Chondrocyte (in vitro differentiated cells): ENCODE results near the gene ZNF283. TPM values are rescaled to one million over a fixed set of nuclear protein-coding genes. Genes with fewer than 3 reads are reported as not detected.
"Not testable (repeated sequence)": the region's sequence is repeated elsewhere in the genome, so short reads cannot be mapped to it uniquely, and the experiment has no call there.

Source experiments
- DNase-seq: peaks from one replicate; pipeline ENCODE4 v3.0.0; 2021; ENCODE audit warnings: mixed read lengths, low spot score
- H3K27ac Mint-ChIP-seq: one replicate; pipeline ENCODE4 v1.8.0; 2021; ENCODE audit warnings: mild to moderate bottlenecking, moderate library complexity, mixed read lengths; ENCODE audit not compliant: unreplicated experiment
- H3K27me3 Mint-ChIP-seq: 2 replicates; pipeline ENCODE4 v1.8.0; 2021; ENCODE audit warnings: low read depth, mixed read lengths
- H3K36me3 Mint-ChIP-seq: 2 replicates; pipeline ENCODE4 v1.8.0; 2021; ENCODE audit warnings: low read depth, mixed read lengths
- H3K4me1 Mint-ChIP-seq: 2 replicates; pipeline ENCODE4 v1.8.0; 2021; ENCODE audit warnings: low read depth, mild to moderate bottlenecking, mixed read lengths
- H3K4me3 Mint-ChIP-seq: one replicate; pipeline ENCODE4 v1.8.0; 2021; ENCODE audit warnings: mild to moderate bottlenecking, moderate library complexity, mixed read lengths; ENCODE audit not compliant: unreplicated experiment
- H3K9me3 Mint-ChIP-seq: 2 replicates; pipeline ENCODE4 v1.8.0; 2021; ENCODE audit warnings: low read depth, mixed read lengths
- total RNA-seq: library from RNA; stranded (reverse); gene quantifications from 3 replicates; pipeline ENCODE4 v1.2.1, GENCODE V29; 2021
- TF ChIP-seq, protein P1 (sequence below): fragments of 200-600 bp; sonication (generic); IDR thresholded peaks from 2 replicates; pipeline ENCODE4 v1.5.0; 2021; ENCODE audit warnings: antibody characterized with exemption, mild to moderate bottlenecking, moderate library complexity

The ZNF283 gene
- total RNA-seq, 1 donor from 2014 or later: 7.6 TPM

DNA sequence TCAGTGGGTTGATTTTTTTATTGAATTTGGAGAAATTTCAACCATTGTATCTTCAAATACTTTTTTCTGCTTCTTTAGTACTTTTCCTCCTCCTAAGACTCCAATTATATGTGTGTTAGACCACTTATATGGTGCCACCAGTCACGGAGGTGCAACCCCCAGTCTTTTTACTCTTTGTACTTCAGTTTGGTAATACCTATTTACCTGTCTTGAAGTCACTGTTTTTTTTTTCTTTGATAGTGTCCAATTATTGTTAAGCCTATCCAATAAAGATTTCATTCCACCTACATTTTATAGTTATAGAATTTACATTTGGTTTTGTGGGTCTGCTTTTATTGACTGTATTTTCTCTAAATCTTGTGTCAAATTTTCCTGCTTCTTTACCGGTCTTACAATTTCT is 14.9 kb downstream of the ZNF283 start:
- no peak overlapping the region for H3K27ac Mint-ChIP-seq
- H3K4me1 Mint-ChIP-seq: no peaks in the 10 kb centered on the region
- no peaks in the 10 kb centered on the region for H3K27me3 Mint-ChIP-seq

DNA sequence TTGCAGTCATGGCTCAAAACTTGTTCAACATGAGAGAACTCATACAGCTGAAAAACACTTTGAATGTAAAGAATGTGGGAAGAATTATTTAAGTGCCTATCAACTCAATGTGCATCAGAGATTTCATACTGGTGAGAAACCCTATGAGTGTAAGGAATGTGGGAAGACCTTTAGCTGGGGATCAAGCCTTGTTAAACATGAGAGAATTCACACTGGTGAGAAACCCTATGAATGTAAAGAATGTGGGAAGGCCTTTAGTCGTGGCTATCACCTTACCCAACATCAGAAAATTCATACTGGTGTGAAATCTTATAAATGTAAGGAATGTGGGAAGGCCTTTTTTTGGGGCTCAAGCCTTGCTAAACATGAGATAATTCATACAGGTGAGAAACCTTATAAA is 20.1 kb downstream of the ZNF283 start:
- Mint-ChIP-seq H3K4me1 (no peaks in the 10 kb centered on the region), H3K9me3 (peaks cover 65% of the 10 kb centered on the region), H3K36me3 (peaks cover 73% of the 10 kb centered on the region), H3K4me3 (no peak overlapping the region), H3K27ac (no peak overlapping the region), H3K27me3 (no peaks in the 10 kb centered on the region)
- TF ChIP-seq, protein P1, sequence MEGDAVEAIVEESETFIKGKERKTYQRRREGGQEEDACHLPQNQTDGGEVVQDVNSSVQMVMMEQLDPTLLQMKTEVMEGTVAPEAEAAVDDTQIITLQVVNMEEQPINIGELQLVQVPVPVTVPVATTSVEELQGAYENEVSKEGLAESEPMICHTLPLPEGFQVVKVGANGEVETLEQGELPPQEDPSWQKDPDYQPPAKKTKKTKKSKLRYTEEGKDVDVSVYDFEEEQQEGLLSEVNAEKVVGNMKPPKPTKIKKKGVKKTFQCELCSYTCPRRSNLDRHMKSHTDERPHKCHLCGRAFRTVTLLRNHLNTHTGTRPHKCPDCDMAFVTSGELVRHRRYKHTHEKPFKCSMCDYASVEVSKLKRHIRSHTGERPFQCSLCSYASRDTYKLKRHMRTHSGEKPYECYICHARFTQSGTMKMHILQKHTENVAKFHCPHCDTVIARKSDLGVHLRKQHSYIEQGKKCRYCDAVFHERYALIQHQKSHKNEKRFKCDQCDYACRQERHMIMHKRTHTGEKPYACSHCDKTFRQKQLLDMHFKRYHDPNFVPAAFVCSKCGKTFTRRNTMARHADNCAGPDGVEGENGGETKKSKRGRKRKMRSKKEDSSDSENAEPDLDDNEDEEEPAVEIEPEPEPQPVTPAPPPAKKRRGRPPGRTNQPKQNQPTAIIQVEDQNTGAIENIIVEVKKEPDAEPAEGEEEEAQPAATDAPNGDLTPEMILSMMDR: no peak
- DNase-seq: no peak

More for the DNA sequence above, 14.9 kb downstream of the ZNF283 start:
- TF ChIP-seq, protein P1: no peak
- no peak for DNase-seq
- no peak overlapping the region for H3K4me3 Mint-ChIP-seq
- H3K9me3 Mint-ChIP-seq: peaks cover 65% of the 10 kb centered on the region
- peaks cover 74% of the 10 kb centered on the region for H3K36me3 Mint-ChIP-seq

DNA sequence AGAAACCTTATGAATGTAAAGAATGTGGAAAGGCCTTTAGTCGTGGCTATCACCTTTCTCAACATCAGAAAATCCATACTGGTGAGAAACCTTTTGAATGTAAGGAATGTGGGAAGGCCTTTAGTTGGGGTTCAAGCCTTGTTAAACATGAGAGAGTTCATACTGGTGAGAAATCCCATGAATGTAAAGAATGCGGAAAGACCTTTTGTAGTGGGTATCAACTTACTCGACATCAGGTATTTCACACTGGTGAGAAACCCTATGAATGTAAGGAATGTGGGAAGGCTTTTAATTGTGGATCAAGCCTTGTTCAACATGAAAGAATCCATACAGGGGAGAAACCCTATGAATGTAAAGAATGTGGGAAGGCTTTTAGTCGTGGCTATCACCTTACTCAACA is 20.8 kb downstream of the ZNF283 start:
- H3K4me1 Mint-ChIP-seq: no peaks in the 10 kb centered on the region
- no peak overlapping the region for H3K27ac Mint-ChIP-seq
- no peaks in the 10 kb centered on the region for H3K27me3 Mint-ChIP-seq
- H3K9me3 Mint-ChIP-seq: peaks cover 70% of the 10 kb centered on the region
- DNase-seq: no peak
- TF ChIP-seq, protein P1: no peak
- H3K4me3 Mint-ChIP-seq: no peak overlapping the region
- peaks cover 75% of the 10 kb centered on the region for H3K36me3 Mint-ChIP-seq

DNA sequence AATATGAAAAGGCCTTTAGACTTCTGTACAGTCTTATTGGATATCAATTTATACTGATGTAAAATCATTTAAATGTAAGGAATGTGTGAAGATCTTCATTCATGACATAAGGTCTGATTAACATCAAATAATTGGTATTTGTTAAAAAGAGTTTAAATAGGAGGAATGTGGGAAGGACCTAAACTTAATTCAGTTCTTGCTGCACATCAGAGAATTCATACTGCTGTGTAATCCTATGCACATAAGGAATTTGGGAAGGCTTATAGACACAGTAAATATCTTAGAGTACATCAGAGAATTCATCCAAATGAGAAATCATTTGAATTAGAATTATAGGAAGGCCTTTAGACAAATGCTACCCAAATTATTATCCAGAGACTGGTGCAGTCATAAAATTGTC is 21.7 kb downstream of the ZNF283 start:
- no peaks in the 10 kb centered on the region for H3K4me1 Mint-ChIP-seq
- H3K9me3 Mint-ChIP-seq: peaks cover 68% of the 10 kb centered on the region
- peaks cover 72% of the 10 kb centered on the region for H3K36me3 Mint-ChIP-seq
- no peaks in the 10 kb centered on the region for H3K27me3 Mint-ChIP-seq
- TF ChIP-seq, protein P1: no peak
- no peak overlapping the region for H3K27ac Mint-ChIP-seq
- no peak for DNase-seq
- no peak overlapping the region for H3K4me3 Mint-ChIP-seq

DNA sequence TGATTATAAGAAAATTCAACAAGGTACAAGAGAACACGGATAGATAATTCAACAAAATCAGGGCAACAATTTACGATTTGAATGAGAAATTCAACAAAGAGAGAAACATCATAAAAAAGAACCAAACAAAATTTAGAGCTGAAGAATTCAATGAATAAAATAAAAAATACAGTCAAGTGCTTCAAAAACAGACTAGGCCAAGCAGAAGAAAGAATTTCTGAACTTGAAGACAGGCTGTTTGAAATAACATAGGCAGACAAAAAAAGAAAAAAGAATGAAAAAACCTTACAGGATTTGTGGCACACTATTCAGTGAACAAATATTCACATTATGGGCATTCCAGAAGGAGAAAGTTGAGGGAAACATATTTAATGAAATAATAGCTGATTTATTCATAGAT is 31.1 kb downstream of the ZNF283 start:
- Mint-ChIP-seq H3K36me3 (peaks cover 43% of the 10 kb centered on the region), H3K9me3 (peaks cover 68% of the 10 kb centered on the region), H3K27ac (no peak overlapping the region), H3K4me1 (no peaks in the 10 kb centered on the region), H3K4me3 (no peak overlapping the region), H3K27me3 (no peaks in the 10 kb centered on the region)
- DNase-seq: no peak
- TF ChIP-seq, protein P1: no peak

DNA sequence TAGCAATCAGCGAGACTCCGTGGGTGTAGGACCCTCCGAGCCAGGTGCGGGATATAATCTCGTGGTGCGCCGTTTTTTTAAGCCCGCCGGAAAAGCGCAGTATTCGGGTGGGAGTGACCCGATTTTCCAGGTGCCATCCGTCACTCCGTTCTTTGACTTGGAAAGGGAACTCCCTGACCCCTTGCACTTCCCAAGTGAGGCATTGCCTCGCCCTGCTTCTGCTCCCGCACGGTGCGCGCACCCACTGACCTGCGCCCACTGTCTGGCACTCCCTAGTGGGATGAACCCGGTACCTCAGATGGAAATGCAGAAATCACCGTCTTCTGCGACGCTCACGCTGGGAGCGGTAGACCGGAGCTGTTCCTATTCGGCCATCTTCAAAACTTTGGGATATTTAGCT is 39.8 kb downstream of the ZNF283 start:
- not testable (repeated sequence) for DNase-seq, H3K27me3 Mint-ChIP-seq, H3K4me1 Mint-ChIP-seq, H3K4me3 Mint-ChIP-seq, H3K27ac Mint-ChIP-seq
- Mint-ChIP-seq H3K9me3 (peaks cover 40% of the 10 kb centered on the region), H3K36me3 (peaks cover 29% of the 10 kb centered on the region)
